HG03460 (cell line): Measurements from ENCODE around the gene ATP5F1B.

Source experiments
- ATAC-seq: cut with Tn5 transposase; IDR thresholded peaks from one replicate; pipeline ENCODE4 v1.9.1; 2021; ENCODE audit not compliant: unreplicated experiment

The ATP5F1B gene

DNA sequence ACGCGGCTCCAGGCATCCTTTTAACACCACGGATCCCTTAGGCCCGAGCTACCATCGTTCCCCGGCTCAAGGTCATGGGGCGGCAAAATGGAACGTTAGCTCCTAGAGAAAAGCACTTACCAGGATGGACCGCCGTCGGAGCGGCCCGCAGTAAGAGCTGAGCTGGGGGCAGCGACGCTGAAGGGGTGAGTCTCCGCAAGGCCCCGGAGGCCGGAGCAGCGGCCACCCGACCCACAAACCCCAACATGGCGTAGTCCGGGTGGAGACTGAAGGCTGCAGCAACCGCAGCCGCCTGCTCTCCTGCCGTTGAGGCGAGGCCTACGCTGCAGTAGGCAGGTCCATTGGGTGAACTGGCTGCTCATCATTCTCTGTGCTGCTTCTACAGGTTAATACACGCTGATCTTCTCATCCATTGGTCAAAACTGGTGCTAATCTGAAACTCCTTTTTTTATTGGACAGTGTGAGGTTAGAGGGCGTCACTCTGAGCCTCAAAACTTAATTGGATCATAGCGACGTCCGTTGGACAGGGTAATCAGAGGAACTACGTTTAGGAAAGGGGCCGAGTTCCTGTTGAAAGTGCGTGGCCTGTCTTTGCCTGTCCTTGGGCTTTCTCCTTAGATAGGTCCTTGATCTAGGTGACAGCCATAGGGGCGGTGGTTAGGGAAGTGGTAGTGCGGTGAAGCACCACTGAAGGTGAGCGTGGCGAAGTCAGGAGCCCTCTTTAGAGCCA lies at the start of gene ATP5F1B:
Gene ATP5F1B (minus strand): TSS at position 268 of the 730 bp plus-strand sequence. CDS start 21 bp downstream, at position 247.
- peak; percentile 100 for ATAC-seq

- no peak for ATAC-seq
These were observed 48.4 kb upstream of the ATP5F1B start for GRCh38 chr12:56694161-56694560.

DNA sequence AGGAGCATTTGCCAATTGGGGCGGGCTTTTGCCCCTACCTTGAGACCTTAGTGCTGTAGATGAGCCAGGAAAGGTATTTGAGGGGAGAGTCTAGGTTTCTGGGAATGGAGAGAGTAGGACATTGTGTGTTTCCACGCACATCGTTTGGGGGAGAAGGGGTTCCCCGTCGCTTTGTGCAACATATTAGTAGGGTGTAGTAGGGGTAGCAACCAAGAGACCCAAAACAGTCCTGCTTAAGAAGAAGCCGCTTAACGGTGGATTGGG lies 43.0 kb upstream of the ATP5F1B start:
- ATAC-seq, result no peak

DNA sequence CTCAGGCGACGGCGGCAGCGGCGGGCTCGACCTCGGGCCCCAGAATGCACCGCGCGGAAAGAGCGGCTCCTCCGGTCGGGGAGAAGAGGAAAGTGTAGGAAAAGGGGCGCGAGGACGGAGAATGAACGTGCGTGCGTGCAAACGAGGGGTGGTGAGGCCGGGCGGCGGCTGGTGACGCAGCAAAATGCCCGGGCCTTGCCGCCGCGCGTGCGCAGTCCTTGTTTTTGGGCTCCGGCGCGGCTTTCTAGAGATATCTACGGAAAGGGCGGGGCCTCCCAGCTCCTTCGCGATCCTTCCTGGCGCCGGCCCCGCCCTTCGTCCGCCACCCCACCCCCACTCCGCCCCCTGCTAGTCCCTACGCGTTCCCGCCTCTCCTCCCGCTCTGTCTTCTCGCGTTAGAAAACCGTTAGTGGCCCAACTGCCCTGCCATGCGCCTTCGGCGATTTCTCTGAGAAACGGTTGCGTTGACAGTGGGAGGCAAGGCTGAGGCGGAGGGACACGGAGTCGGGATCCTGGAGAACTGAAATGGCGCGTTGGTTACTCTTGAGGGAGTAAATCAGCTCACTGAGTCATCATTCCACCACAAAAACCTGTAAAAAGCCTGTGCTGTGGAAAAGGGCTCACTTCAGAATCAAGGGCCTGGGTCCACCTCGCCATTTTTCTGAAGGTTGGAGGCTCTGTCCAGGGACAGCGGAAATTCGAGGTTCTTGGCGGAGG lies 42.5 kb upstream of the ATP5F1B start, which contains the start of gene PTGES3:
Gene PTGES3 (minus strand): TSS at position 156 of the 717 bp plus-strand sequence. CDS start 285 bp downstream, outside the sequence.
- ATAC-seq, result peak; percentile 56

GRCh38 chr12:56687223-56688128 lies 41.7 kb upstream of the ATP5F1B start:
- peak; percentile 11 for ATAC-seq

DNA sequence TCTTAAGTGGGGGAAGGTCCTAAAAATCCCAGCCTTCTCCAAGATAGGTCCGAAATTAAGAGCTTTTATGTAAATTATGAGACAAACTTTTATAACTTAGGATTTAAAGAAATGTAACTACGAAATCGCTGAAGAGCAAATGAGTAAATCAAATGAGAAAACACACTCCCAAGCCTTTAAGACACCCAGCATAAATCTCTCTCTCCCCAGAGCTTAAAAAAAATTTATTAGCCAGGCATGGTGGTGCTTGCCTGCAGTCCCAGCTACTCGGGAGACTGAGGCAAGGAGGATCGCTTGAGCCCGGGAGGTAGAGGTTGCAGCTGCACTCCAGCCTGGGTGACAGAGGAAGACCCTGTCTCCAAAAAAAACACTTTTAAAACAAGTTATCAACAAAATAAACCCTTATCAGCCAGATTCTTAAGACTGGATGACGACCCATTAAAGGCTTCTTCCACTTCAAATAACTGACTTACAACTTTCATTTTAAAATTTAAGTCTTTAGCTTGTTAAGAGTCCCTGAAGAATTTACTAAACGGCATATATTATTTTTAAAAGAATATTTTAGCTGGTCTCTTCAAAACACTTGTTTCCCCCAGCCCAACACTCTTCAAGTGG lies 39.1 kb upstream of the ATP5F1B start:
- ATAC-seq, result no peak

- no peak for ATAC-seq
These were observed 36.5 kb upstream of the ATP5F1B start for GRCh38 chr12:56682323-56682722.

GRCh38 chr12:56679883-56680575 lies 34.2 kb upstream of the ATP5F1B start:
- ATAC-seq, result no peak

DNA sequence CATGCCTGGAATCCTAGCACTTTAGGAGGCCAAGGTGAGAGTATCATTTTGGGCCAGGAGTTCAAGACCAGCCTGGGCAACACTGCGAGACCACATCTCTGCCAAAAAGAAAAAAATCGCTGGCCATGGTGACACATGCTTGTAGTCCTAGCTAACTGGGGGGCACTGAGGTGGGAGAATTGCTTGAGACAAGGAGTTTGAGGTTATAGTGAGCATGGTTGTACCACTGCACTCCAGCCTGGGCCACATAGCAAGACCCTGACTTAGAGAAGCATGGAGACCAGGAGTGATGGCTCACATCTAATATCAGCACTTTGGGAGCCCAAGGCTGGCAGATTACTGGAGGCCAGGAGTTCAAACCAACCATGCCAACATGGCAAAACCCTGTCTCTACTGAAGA lies 33.1 kb upstream of the ATP5F1B start:
- ATAC-seq, result no peak

DNA sequence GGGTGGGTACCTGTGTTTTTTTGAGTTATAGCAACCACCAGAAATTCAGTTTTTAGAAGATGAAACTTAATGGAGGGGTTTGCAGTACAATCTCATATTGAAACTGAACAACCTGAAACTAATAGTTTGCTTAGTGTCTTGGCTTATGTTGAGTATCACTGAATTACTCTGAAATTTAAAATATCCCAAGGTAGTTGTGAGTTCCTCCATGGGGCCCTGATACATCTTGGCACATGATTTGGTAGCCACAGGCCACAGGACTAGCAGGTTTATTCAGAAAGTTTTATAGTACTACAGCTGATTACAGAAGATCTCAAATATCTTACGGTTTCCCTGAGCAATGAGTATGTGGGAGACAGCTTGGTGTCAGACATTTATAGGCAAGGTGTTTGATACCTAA lies 31.9 kb upstream of the ATP5F1B start:
- no peak for ATAC-seq

DNA sequence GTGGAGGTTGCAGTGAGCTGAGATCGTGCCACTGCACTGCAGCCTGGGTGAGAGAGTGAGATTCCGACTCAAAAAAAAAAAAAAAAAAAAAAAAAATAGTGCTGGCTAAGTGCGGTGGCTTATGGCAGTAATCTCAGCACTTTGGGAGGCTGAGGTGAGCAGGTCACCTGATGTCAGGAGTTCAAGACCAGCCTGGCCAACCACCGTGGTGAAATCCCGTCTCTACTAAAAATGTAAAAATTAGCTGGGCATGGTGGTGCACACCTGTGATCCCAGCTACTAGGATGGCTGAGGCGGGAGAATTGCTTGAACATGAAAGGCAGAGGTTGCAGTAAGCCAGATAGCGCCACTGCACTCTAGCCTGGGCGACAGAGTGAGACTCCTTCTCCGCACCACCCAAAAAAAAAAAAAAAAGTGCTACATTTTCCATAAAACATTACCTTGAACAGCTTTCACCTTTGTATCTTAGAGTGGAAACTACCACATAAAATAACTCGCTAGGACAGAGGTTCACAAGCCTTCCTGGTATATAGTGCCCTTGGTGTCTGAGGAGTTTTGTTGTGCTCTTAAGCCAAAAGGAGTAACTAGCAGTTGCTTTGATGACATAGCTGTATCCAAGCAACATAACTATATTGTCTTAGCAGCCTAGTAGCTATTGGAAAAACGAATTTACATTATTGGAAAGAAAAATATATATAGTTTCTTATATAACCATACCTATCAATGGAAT lies 31.2 kb upstream of the ATP5F1B start:
- no peak for ATAC-seq

DNA sequence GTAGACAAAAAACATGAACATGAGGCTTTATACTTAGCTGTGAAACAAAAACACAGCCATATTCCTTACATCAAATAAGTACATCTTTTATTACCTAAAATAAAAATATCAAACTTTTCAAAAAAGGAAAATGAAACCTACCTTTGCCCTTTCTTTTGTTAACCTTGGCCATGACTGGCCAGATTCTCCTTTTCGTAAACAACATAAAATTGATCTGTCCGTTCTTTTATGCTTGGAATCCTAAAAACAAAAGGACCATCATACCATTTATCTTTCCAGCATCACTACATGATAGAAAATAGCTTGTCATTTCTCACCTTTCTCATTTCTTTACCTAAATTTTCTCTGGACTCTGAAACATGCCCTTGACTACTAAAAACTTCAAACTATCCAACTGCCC lies 25.8 kb upstream of the ATP5F1B start:
- no peak for ATAC-seq

- no peak for ATAC-seq
These were observed 25.1 kb upstream of the ATP5F1B start for GRCh38 chr12:56670836-56671235.

DNA sequence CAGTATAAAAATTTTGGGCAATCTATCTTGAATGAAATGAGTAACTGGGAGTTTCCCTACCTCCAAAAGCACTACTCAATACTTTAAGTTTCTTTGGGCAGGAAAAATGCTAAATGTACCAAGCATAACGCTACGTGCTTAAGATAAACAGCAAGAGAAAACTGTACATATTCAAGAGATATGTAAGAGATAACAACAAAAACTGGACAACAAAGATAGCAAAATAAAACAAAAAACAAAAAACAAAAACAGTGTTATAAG lies 22.3 kb upstream of the ATP5F1B start:
- ATAC-seq, result no peak

GRCh38 chr12:56661979-56662638 lies 16.3 kb upstream of the ATP5F1B start:
- no peak for ATAC-seq

DNA sequence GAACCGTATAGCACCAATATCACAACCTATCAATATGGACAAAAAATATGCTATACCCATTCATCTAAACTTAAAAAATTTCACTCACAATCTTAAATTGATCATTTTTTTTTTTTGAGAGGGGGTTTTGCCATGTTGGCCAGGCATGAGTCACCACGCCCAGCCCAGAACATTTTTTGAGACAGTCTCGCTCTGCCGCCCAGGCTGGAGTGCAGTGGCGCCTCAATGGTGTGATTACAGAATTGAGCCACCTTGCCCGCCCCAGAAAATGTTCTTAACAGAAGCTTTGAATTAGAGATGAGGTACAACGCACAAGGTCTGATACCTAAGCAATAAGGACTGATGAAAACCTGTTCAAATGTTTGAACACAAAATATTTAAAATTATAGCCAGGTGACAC lies 15.8 kb upstream of the ATP5F1B start:
- no peak for ATAC-seq

GRCh38 chr12:56658921-56659320 lies 13.1 kb upstream of the ATP5F1B start:
- ATAC-seq, result no peak

GRCh38 chr12:56657416-56658379 lies 11.9 kb upstream of the ATP5F1B start:
- no peak for ATAC-seq
